Astrocyte (in vitro differentiated cells and primary cell): ENCODE data around the gene MRPL27. TPM values are rescaled to one million over a fixed set of nuclear protein-coding genes. Genes with fewer than 3 reads are reported as not detected.

ENCODE experiments used
- DNase-seq: peaks from one replicate; pipeline ENCODE4 v3.0.0-alpha.2; 2010; ENCODE audit warnings: low read depth
- FAIRE-seq: peaks from 2 replicates; lab custom pipeline; 2011; peaks lifted over from hg19 to GRCh38; lab: Jason Lieb, UNC
- H2AFZ ChIP-seq: 2 replicates; pipeline ENCODE4 v1.6.0; 2012; ENCODE audit warnings: low read depth, low read length, inconsistent platforms
- H3K27ac ChIP-seq: 2 replicates; pipeline ENCODE4 v1.5.1; 2011; ENCODE audit warnings: low read depth, low read length, inconsistent platforms
- H3K27me3 ChIP-seq: 2 replicates; pipeline ENCODE4 v1.6.0; 2011; ENCODE audit warnings: low read length, inconsistent platforms; ENCODE audit not compliant: insufficient read depth
- H3K36me3 ChIP-seq: 2 replicates; pipeline ENCODE4 v1.5.1; 2011; ENCODE audit warnings: low read length, inconsistent platforms; ENCODE audit not compliant: insufficient read depth
- H3K4me1 ChIP-seq: 2 replicates; pipeline ENCODE4 v1.5.1; 2011; ENCODE audit warnings: low read length, inconsistent platforms; ENCODE audit not compliant: insufficient read depth
- H3K4me2 ChIP-seq: 2 replicates; pipeline ENCODE4 v1.6.0; 2012; ENCODE audit warnings: low read length, inconsistent platforms
- H3K4me3 ChIP-seq: 2 replicates; pipeline ENCODE4 v1.5.1; 2011; ENCODE audit warnings: low read depth, mild to moderate bottlenecking, low read length, inconsistent platforms; ENCODE audit not compliant: insufficient read depth
- H3K79me2 ChIP-seq: 2 replicates; pipeline ENCODE4 v1.6.0; 2012; ENCODE audit warnings: mild to moderate bottlenecking, low read length, inconsistent platforms; ENCODE audit not compliant: insufficient read depth
- H3K9ac ChIP-seq: 2 replicates; pipeline ENCODE4 v1.6.0; 2012; ENCODE audit warnings: mild to moderate bottlenecking, low read length, inconsistent platforms
- H3K9me3 ChIP-seq: 2 replicates; pipeline ENCODE4 v1.5.1; 2012; ENCODE audit warnings: low read depth, mild to moderate bottlenecking, low read length, inconsistent platforms; ENCODE audit not compliant: insufficient read depth
- H4K20me1 ChIP-seq: 2 replicates; pipeline ENCODE4 v1.6.0; 2012; ENCODE audit warnings: low read length, inconsistent platforms; ENCODE audit not compliant: insufficient read depth
- H3K27ac Mint-ChIP-seq: one replicate; pipeline ENCODE4 v1.8.0; 2021; ENCODE audit warnings: mild to moderate bottlenecking, mixed read lengths; ENCODE audit not compliant: unreplicated experiment
- H3K27me3 Mint-ChIP-seq: one replicate; pipeline ENCODE4 v1.8.0; 2021; ENCODE audit warnings: low read depth, mixed read lengths; ENCODE audit not compliant: unreplicated experiment
- H3K36me3 Mint-ChIP-seq: one replicate; pipeline ENCODE4 v1.8.0; 2021; ENCODE audit warnings: low read depth, mixed read lengths; ENCODE audit not compliant: unreplicated experiment
- H3K4me1 Mint-ChIP-seq: one replicate; pipeline ENCODE4 v1.8.0; 2021; ENCODE audit warnings: low read depth, mixed read lengths; ENCODE audit not compliant: unreplicated experiment
- H3K4me3 Mint-ChIP-seq: one replicate; pipeline ENCODE4 v1.8.0; 2021; ENCODE audit warnings: mild to moderate bottlenecking, moderate library complexity, mixed read lengths; ENCODE audit not compliant: unreplicated experiment
- H3K9me3 Mint-ChIP-seq: one replicate; pipeline ENCODE4 v1.8.0; 2021; ENCODE audit warnings: mild to moderate bottlenecking, mixed read lengths; ENCODE audit not compliant: unreplicated experiment
- CTCF ChIP-seq: IDR thresholded peaks from 2 replicates; pipeline ENCODE4 v1.5.1; 2011; ENCODE audit warnings: low read depth, mild to moderate bottlenecking, inconsistent platforms, low read length, moderate library complexity; ENCODE audit not compliant: insufficient read depth
- EZH2 ChIP-seq: IDR thresholded peaks from 2 replicates; pipeline ENCODE4 v1.6.1; 2012; ENCODE audit warnings: mild to moderate bottlenecking, low read length, inconsistent platforms; ENCODE audit not compliant: insufficient read depth
- total RNA-seq: library from RNA; stranded (reverse); gene quantifications from 2 replicates; pipeline ENCODE4 v1.2.1, GENCODE V29; 2021

MRPL27 gene
- total RNA-seq, 1 donor from 2014 or later, result 57.3 TPM

- FAIRE-seq (no peak), DNase-seq (no peak)
- H3K4me3 Mint-ChIP-seq, result no peak overlapping the region
- peaks cover 13% of the 10 kb centered on the region for H3K36me3 ChIP-seq
- H3K79me2 ChIP-seq, result no peaks in the 10 kb centered on the region
- no peaks in the 10 kb centered on the region for H3K27me3 Mint-ChIP-seq
- no peaks in the 10 kb centered on the region for H3K9me3 Mint-ChIP-seq
- no peaks in the 10 kb centered on the region for H3K27me3 ChIP-seq
- H3K36me3 Mint-ChIP-seq, result peaks cover 10% of the 10 kb centered on the region
- TF ChIP-seq EZH2 (no peak), CTCF (no peak)
- no peak overlapping the region for H3K4me3 ChIP-seq
- no peak overlapping the region for H2AFZ ChIP-seq
- H3K27ac Mint-ChIP-seq, result no peak overlapping the region
- H3K9me3 ChIP-seq, result no peaks in the 10 kb centered on the region
- no peak overlapping the region for H3K9ac ChIP-seq
- H4K20me1 ChIP-seq, result peaks cover 21% of the 10 kb centered on the region
- H3K27ac ChIP-seq, result no peak overlapping the region
- peaks cover 23% of the 10 kb centered on the region for H3K4me1 Mint-ChIP-seq
- H3K4me1 ChIP-seq, result peaks cover 9% of the 10 kb centered on the region
- H3K4me2 ChIP-seq, result no peak overlapping the region
These were observed 13.0 kb downstream of the MRPL27 start for GRCh38 chr17:50359998-50360461.

- no peaks in the 10 kb centered on the region for H3K9me3 ChIP-seq
- DNase-seq, result no peak
- Mint-ChIP-seq H3K27me3 (no peaks in the 10 kb centered on the region), H3K4me3 (no peak overlapping the region), H3K27ac (no peak overlapping the region), H3K4me1 (peaks cover 14% of the 10 kb centered on the region), H3K36me3 (peaks cover 13% of the 10 kb centered on the region), H3K9me3 (no peaks in the 10 kb centered on the region)
- H2AFZ ChIP-seq, result no peak overlapping the region
- H3K36me3 ChIP-seq, result peaks cover 13% of the 10 kb centered on the region
- H3K4me2 ChIP-seq, result no peak overlapping the region
- FAIRE-seq, result no peak
- H3K9ac ChIP-seq, result no peak overlapping the region
- peaks cover 12% of the 10 kb centered on the region for H4K20me1 ChIP-seq
- no peaks in the 10 kb centered on the region for H3K27me3 ChIP-seq
- no peak overlapping the region for H3K27ac ChIP-seq
- no peak for TF ChIP-seq CTCF
- no peak for TF ChIP-seq EZH2
- peaks cover under 1% of the 10 kb centered on the region for H3K4me1 ChIP-seq
- H3K4me3 ChIP-seq, result no peak overlapping the region
- no peaks in the 10 kb centered on the region for H3K79me2 ChIP-seq
These were observed 13.8 kb downstream of the MRPL27 start for GRCh38 chr17:50359005-50359699.

- peaks cover 17% of the 10 kb centered on the region for H3K36me3 Mint-ChIP-seq
- TF ChIP-seq EZH2, result no peak
- TF ChIP-seq CTCF, result no peak
- H3K27ac Mint-ChIP-seq, result no peak overlapping the region
- Histone ChIP-seq H3K9ac (no peak overlapping the region), H4K20me1 (peaks cover 15% of the 10 kb centered on the region), H3K27ac (no peak overlapping the region), H3K4me1 (no peaks in the 10 kb centered on the region), H3K79me2 (no peaks in the 10 kb centered on the region), H3K4me2 (no peak overlapping the region), H3K27me3 (no peaks in the 10 kb centered on the region), H3K9me3 (no peaks in the 10 kb centered on the region), H3K36me3 (peaks cover 13% of the 10 kb centered on the region), H2AFZ (no peak overlapping the region), H3K4me3 (no peak overlapping the region)
- no peak for DNase-seq
- H3K9me3 Mint-ChIP-seq, result no peaks in the 10 kb centered on the region
- FAIRE-seq, result no peak
- H3K27me3 Mint-ChIP-seq, result no peaks in the 10 kb centered on the region
- H3K4me3 Mint-ChIP-seq, result no peak overlapping the region
- H3K4me1 Mint-ChIP-seq, result peaks cover 5% of the 10 kb centered on the region
These were observed 14.8 kb downstream of the MRPL27 start for GRCh38 chr17:50358177-50358576.
